Ishikawa (cell line): ENCODE results near the gene GNG2.

ENCODE experiments used
- CREB1 ChIP-seq: IDR thresholded peaks from 2 replicates; pipeline ENCODE4 v1.6.1; 2012; ENCODE audit warnings: low read depth
- EP300 ChIP-seq: IDR thresholded peaks from 2 replicates; pipeline ENCODE4 v1.6.1; 2012; ENCODE audit warnings: borderline replicate concordance
- RAD21 ChIP-seq: IDR thresholded peaks from 2 replicates; pipeline ENCODE4 v1.6.1; 2012; ENCODE audit warnings: low read depth
- TAF1 ChIP-seq: IDR thresholded peaks from 2 replicates; pipeline ENCODE4 v1.6.1; 2012; ENCODE audit warnings: low read depth, mild to moderate bottlenecking
- TF ChIP-seq, protein P1 (sequence below): IDR thresholded peaks from 2 replicates; pipeline ENCODE4 v1.6.1; 2012
- TF ChIP-seq, protein P2 (sequence below): IDR thresholded peaks from 2 replicates; pipeline ENCODE4 v1.6.1; 2012

GRCh38 chr14:51845811-51846210 is 14.6 kb upstream of the GNG2 start:
- TF ChIP-seq TAF1 (no peak), EP300 (no peak), CREB1 (no peak), RAD21 (no peak)
- TF ChIP-seq, protein P1, sequence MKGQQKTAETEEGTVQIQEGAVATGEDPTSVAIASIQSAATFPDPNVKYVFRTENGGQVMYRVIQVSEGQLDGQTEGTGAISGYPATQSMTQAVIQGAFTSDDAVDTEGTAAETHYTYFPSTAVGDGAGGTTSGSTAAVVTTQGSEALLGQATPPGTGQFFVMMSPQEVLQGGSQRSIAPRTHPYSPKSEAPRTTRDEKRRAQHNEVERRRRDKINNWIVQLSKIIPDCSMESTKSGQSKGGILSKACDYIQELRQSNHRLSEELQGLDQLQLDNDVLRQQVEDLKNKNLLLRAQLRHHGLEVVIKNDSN: no peak
- TF ChIP-seq, protein P2, sequence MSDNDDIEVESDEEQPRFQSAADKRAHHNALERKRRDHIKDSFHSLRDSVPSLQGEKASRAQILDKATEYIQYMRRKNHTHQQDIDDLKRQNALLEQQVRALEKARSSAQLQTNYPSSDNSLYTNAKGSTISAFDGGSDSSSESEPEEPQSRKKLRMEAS: no peak
